HTERT RPE-1 (cell line): ENCODE measurements around the gene TMEM119.

Experiments used
- in situ Hi-C: fragments of 300-500 bp; cut with MboI; formaldehyde crosslinking; loops from 4 replicates; pipeline ENCODE4 v1.14.3; 2020; ENCODE audit warnings: low sequenced_read_pairs

Gene TMEM119

DNA sequence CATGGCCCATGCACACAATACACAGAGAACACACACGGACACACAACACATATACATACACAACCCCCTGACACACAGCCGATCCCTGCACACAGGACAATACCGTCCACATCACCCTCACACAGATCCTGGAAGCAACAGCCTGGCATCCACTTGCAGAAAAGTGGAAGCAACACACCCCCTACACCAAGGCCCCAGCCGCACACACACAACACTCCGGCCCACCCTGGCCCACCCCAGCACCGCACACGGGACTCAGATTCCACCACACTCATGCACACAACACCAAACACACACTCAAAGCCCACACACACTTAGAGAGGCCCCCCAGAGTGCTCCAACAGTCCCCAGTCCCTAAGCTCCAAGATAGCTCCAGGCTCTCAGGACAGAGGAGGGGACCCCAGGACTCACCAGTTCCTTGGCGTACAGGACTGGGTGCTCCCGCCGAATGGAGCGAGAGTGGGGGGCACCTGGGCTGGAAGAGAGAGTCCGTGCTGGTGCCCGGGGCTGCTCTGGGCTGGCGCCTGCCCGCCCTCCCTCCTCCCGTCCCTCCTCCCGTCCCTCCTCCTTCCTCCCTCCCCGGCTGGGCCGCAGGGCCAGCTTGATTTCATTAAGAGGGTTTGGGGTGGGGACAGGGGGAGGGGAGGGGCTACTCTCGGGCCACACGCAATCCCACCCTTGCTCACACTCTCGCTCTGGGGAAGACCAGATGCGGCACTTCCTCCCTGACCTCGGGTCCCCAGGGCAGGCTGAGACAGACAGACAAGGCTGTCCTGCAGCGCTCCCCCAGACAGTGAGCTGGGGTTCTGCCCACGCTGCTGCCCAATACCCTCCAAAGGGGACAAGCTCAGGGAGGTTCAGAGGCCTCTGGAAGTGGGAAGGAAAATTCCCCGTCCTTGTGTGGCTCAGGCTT is at the start of gene TMEM119:
Gene TMEM119 (minus strand): TSS at position 526 of the 913 bp plus-strand sequence. CDS start 5,701 bp downstream, outside the sequence.
- in situ Hi-C loops = no loop called here

DNA sequence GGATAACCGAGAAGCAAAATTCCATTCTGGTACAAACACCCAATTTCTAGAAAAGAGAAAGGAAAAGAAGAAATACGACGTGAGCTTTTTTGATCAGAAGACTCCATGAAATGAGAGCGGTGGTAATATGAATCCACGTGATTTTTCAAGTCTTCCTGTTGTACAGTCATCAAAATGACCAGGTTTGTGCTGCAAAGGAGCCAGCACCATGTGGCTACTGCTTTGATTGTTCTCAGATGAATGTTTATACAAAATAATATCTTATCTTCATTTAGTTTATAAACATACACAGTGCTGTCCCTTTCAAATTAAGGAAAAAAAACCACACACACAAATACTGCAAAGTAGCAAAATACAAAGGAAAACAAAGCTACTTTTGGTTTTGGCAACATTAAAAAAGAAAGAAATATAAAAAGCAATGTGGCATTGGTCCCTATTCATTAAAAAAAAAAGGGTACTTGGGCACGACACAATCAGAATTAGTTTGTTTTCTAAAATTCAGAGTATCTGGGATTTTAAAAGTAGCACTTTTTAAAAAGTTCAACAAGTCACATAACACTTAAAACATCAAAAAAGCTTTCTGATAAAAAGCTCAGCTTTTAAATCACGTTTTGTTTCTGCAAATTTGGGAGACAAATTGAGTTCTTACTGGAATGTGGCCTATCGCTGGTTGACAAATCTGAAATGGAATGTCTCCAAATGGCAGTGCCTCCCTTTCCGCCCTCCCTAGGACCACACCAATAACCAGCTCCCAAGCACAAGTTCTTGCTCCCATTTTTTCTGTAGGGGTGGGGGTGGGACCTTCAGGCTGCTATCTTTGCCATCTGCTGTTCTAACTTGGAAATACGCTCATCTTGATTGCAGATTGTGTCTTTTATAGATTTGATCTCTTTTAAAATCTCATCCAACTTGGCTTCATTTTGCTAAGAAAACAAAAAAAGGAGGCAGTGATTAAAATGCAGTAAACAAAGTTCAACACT is 49.0 kb upstream of the TMEM119 start:
- in situ Hi-C loops = no loop called here

DNA sequence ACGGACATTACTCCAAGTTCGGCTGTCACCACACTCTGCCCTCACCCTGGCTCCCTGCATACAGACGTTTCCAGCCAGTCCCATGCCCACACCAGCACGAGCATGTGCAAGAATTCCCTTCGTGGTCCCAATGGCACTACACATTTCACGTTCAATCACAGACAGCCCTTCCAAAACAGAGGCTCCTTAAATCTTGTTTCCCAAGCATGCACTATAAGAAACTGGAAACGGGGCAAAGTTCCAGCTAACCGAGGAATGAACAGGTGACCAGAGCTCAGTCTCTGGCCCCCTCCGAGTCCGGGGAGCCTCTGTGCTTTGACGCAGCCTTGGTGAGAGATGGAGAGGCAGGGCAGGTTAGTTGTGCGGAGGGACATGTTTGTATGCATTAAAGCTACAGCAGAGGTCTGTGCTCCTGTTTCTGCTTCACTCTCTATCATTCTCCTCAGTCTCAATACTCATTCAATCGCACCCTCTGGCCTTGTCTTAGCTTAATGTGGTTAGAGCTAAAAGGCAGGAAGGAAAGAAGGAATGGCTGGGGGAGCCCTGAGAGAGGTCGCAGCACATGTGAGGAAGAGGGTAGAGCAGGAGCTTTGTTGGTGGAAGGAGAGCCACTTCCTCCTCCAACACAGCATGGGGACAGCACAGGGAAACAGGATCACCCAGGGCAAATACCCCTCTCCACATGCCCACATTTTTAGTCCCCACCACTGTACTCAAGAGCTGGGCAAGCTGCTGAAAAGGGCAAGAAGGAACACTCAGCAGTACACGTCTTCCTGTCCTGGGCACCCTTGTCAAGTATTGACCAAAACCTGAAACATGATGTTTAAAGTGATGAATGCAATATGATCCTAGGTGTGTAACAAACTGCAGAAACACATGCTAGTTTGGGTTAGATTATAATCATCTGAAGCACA is 48.1 kb upstream of the TMEM119 start:
- in situ Hi-C loops = no loop called here

DNA sequence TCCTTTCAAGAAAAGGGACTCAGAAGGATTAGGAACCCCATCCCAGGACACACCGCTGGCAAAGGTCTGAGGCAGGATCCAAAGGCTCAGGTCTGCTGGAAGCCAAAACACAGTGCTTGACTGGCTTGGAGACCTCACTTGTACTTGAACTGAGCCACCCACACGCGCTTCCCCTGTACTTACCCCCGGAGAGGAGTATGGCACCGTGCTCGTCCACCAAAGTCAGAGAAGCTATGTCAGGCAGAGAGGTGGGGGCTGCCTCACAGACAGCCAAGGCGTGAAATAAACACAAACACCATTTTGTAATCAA is 46.9 kb upstream of the TMEM119 start:
- in situ Hi-C loops = no loop called here

DNA sequence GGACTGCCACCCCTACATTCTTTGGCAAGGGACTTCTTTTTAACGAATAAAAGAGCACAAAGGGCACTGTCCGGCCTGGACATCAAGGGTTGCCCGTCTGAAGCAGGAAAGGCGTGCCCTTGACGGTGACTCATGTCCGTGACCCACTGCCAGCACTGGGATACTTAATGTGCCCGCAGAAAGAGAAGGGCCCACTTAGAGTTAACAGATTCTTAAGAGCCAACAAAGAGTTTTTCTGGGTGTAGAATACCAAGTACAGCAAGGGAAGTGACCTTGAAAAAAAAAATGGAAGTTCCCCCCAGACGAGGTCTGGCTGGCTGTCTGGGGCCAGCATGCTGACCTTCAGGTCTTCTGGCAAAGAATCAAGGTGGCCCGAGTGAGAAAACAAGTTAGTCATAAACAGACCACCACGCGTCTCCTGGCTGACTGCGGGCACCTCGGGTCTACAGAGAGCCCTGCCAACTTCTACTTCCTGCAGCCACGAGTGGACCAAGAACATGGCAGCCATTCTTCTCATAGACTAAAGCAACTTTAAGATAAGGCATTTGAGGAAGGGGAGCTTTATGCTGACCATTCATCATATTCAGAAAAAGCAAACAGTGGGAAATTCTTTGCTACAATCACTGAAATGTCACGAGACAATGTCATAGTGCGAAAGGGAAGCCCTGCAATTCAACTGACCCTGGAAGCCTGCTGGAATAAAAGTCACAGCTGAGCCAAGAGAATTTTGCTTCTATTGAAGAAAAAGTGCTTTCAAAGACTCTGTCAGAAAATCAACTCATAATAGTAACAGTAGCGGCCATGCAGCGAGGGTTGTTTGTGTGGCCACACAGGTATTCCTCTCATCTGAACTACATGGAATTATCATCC is 46.3 kb upstream of the TMEM119 start:
- in situ Hi-C loops = no loop called here

- in situ Hi-C loops = no loop called here
Observed at GRCh38 chr12:108642899-108643654, 45.2 kb upstream of the TMEM119 start.

GRCh38 chr12:108642269-108642870 is 44.5 kb upstream of the TMEM119 start:
- in situ Hi-C loops = no loop called here

DNA sequence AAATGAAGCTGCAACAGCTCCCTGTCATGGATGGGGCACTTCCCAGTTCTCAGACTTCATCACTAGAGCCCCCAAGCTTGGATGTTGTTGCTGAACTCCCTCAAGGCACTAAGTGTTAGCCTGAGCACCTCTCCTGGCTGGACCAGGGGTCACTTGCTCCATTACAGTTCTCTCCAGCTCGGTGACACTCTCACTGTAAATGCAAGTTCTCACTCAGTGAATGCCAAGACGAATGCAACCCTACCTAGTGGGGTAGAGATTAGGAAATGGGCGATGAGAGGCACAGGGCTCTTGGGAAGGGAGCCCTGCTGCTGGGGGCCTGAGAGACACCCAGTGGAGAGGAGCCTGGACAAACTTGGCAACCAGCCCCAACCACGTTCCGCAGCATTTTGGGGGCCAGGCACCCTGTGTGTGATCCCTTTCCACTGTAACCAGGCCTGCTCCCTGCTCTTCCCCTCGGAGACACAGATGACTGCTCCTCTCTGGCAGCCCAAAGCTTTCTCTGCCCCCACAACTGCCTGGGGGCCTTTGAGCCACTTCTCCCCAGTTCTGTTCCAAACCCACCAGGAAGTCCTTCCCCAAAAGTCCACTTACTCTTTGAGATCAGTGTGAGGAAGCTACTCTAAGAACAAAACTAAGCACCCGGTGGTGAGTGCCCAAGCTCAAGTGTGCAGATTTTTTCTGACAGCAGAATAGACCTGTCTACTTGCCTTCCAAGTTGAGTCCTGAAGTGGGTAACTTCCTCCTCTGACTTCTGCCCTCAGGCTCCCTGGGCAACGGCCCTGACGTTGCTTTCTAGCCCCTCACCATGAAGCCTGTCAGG is 43.8 kb upstream of the TMEM119 start:
- in situ Hi-C loops = no loop called here

GRCh38 chr12:108640802-108641445 is 43.0 kb upstream of the TMEM119 start:
- in situ Hi-C loops = no loop called here

- in situ Hi-C loops = no loop called here
Observed at GRCh38 chr12:108638997-108639822, 41.3 kb upstream of the TMEM119 start.

- in situ Hi-C loops = no loop called here
Observed at GRCh38 chr12:108638141-108638827, 40.4 kb upstream of the TMEM119 start.

- in situ Hi-C loops = no loop called here
Observed at GRCh38 chr12:108637222-108637971, 39.5 kb upstream of the TMEM119 start.

- in situ Hi-C loops = no loop called here
Observed at GRCh38 chr12:108635997-108636808, 38.3 kb upstream of the TMEM119 start.
